Measurements from ENCODE around the gene MEP1A. TPM values are rescaled to one million over a fixed set of nuclear protein-coding genes. Genes with fewer than 3 reads are reported as not detected.

The MEP1A gene
- total and polyA plus RNA-seq, 2 of the 13 experiments (the other 11 are each of a cell fraction or from before 2014, with no cell fraction given): 0.24 to 0.83 TPM

DNA sequence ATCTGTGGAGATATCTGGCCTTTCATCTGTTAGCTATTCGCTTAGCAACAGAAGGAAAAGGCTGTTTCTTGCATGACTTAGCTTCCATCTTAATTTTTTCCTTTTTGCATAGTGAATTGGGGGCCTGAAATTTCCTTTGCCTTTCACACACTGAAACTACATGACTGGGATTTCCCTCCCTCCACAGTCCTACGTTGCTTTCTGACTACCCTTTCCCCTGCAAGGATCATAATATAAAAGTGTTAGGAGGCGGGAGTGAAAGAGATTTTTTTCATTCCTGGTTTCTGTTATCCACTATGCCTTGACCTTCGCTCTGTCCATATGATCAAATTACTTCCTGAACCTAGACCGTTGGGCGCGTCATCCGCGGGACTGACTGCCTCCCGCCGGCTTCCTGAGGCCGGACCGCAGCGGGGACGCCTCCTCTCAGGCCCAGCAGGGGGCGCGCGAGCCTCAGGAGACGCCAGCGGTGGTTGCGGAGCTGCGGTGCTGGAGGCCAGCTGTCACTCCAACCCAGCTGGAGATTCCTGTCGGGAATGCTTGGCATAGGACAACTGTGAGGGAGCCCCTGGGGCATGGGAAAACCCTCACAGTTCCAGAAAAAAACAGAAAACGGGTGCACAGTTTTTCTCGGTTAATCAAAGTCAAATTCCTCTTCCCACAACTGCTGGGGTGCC, 55.6 kb downstream of the MEP1A start:
- WGBS (ENCODE audit: low lambda C conversion rate): 6% methylated on average over 25 of the region's 25 CpGs
- Histone ChIP-seq H3K4me2 (ENCODE audit: low read depth, low read length) (peak overlapping the region; percentile 64), H3K79me2 (ENCODE audit: insufficient read depth, low read length) (no peaks in the 10 kb centered on the region), H3K27me3 (ENCODE audit: control insufficient read depth in 1 of 2, insufficient read depth in 2 of 2, low read length in 2 of 2) (peaks cover 0 to 10% of the 10 kb centered on the region in 2 experiments; a peak in 1 of 5 replicates), H3K9ac (ENCODE audit: insufficient read depth, low read depth, low read length) (no peak overlapping the region), H3K4me3 (replicated peaks in 1 of 3; ENCODE audit: insufficient read depth in 1 of 3, low read depth in 2 of 3, low read length in 3 of 3) (peak overlapping the region; percentile 3 to 19 (median 6); a peak in 2 of 6 replicates), H3K4me1 (ENCODE audit: insufficient read depth, low read length) (peaks cover 9% of the 10 kb centered on the region), H3K36me3 (replicated peaks in 1 of 2; ENCODE audit: control insufficient read depth in 1 of 2, insufficient read depth in 2 of 2, low read length in 2 of 2) (no peaks in the 10 kb centered on the region), H4K20me1 (ENCODE audit: insufficient read depth, low read length) (no peaks in the 10 kb centered on the region), H3K9me3 (ENCODE audit: low read length) (peaks cover 4% of the 10 kb centered on the region; the same call in 1 of the 2 replicates), H3K27ac (ENCODE audit: extremely low read length, insufficient read depth, low read length) (no peak overlapping the region), H2AFZ (ENCODE audit: low read length) (no peak overlapping the region)
- in situ Hi-C loops (cut with HindIII; ENCODE audit: extremely low pct_ligation_motif_present, low pct_unique_long_range_greater_than_20kb): no loop called here
- FAIRE-seq: peak; percentile 80
- ChIA-PET POLR2A (interaction anchor here (1.0 to 1.4 kb wide), 2 partner anchors 228 to 629 kb away, joined by 3 to 4 read pairs; partner anchors contain the start of gene CD2AP), CTCF (ENCODE audit: low intra/inter-chr PET ratio, low total read pairs) (interaction anchor here (1.5 to 1.6 kb wide), 3 partner anchors 142 to 461 kb away, joined by 7 to 12 read pairs (median 9); partner anchors contain the start of gene TNFRSF21)
- intact Hi-C loops (cut with micrococcal nuclease; ENCODE audit: unreplicated experiment): loop anchor here (1.0 to 5.0 kb wide), 5 partner anchors 142 to 461 kb away; no protein-coding TSS in a partner anchor
- no TSS peak for BruUV-seq (replicated peaks)
- ATAC-seq: peak; percentile 100
- peak; percentile 71 for DNase-seq (ENCODE audit: low spot score)
- TF ChIP-seq, protein P1, sequence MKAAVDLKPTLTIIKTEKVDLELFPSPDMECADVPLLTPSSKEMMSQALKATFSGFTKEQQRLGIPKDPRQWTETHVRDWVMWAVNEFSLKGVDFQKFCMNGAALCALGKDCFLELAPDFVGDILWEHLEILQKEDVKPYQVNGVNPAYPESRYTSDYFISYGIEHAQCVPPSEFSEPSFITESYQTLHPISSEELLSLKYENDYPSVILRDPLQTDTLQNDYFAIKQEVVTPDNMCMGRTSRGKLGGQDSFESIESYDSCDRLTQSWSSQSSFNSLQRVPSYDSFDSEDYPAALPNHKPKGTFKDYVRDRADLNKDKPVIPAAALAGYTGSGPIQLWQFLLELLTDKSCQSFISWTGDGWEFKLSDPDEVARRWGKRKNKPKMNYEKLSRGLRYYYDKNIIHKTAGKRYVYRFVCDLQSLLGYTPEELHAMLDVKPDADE (CRISPR knock-in tag; IDR thresholded peaks at IDR 0.05): no peak
- 0 out of 2 replicates have a peak, but pooled peaks have one; percentile 49 for TF ChIP-seq ZNF614 (CRISPR knock-in tag; IDR thresholded peaks at IDR 0.05; ENCODE audit: borderline replicate concordance)
- TF ChIP-seq, protein P2, sequence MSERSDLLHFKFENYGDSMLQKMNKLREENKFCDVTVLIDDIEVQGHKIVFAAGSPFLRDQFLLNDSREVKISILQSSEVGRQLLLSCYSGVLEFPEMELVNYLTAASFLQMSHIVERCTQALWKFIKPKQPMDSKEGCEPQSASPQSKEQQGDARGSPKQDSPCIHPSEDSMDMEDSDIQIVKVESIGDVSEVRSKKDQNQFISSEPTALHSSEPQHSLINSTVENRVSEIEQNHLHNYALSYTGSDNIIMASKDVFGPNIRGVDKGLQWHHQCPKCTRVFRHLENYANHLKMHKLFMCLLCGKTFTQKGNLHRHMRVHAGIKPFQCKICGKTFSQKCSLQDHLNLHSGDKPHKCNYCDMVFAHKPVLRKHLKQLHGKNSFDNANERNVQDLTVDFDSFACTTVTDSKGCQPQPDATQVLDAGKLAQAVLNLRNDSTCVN (CRISPR knock-in tag; IDR thresholded peaks at IDR 0.05; ENCODE audit: borderline replicate concordance): 0 out of 2 replicates have a peak, but pooled peaks have one; percentile 64
- TF ChIP-seq, protein P3, sequence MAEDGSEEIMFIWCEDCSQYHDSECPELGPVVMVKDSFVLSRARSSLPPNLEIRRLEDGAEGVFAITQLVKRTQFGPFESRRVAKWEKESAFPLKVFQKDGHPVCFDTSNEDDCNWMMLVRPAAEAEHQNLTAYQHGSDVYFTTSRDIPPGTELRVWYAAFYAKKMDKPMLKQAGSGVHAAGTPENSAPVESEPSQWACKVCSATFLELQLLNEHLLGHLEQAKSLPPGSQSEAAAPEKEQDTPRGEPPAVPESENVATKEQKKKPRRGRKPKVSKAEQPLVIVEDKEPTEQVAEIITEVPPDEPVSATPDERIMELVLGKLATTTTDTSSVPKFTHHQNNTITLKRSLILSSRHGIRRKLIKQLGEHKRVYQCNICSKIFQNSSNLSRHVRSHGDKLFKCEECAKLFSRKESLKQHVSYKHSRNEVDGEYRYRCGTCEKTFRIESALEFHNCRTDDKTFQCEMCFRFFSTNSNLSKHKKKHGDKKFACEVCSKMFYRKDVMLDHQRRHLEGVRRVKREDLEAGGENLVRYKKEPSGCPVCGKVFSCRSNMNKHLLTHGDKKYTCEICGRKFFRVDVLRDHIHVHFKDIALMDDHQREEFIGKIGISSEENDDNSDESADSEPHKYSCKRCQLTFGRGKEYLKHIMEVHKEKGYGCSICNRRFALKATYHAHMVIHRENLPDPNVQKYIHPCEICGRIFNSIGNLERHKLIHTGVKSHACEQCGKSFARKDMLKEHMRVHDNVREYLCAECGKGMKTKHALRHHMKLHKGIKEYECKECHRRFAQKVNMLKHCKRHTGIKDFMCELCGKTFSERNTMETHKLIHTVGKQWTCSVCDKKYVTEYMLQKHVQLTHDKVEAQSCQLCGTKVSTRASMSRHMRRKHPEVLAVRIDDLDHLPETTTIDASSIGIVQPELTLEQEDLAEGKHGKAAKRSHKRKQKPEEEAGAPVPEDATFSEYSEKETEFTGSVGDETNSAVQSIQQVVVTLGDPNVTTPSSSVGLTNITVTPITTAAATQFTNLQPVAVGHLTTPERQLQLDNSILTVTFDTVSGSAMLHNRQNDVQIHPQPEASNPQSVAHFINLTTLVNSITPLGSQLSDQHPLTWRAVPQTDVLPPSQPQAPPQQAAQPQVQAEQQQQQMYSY (CRISPR knock-in tag; IDR thresholded peaks at IDR 0.05): no peak
- TF ChIP-seq, protein P4, sequence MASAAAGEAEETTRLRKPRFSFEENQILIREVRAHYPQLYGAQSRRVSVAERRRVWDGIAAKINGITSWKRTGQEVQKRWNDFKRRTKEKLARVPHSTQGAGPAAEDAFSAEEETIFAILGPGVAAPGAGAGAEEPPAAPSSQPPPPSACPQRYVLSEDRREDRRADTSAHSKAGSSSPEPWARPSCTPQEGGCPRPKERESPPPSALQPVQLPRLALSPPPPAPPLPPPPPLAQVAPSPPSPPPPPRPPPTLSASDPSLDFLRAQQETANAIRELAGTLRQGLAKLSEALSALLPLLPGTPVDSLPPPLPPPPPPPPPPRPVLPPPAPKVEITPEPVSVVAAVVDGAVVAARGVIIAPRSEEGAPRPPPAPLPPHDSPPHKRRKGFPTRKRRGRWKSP (CRISPR knock-in tag; IDR thresholded peaks at IDR 0.05): no peak
- TF ChIP-seq, protein P5, sequence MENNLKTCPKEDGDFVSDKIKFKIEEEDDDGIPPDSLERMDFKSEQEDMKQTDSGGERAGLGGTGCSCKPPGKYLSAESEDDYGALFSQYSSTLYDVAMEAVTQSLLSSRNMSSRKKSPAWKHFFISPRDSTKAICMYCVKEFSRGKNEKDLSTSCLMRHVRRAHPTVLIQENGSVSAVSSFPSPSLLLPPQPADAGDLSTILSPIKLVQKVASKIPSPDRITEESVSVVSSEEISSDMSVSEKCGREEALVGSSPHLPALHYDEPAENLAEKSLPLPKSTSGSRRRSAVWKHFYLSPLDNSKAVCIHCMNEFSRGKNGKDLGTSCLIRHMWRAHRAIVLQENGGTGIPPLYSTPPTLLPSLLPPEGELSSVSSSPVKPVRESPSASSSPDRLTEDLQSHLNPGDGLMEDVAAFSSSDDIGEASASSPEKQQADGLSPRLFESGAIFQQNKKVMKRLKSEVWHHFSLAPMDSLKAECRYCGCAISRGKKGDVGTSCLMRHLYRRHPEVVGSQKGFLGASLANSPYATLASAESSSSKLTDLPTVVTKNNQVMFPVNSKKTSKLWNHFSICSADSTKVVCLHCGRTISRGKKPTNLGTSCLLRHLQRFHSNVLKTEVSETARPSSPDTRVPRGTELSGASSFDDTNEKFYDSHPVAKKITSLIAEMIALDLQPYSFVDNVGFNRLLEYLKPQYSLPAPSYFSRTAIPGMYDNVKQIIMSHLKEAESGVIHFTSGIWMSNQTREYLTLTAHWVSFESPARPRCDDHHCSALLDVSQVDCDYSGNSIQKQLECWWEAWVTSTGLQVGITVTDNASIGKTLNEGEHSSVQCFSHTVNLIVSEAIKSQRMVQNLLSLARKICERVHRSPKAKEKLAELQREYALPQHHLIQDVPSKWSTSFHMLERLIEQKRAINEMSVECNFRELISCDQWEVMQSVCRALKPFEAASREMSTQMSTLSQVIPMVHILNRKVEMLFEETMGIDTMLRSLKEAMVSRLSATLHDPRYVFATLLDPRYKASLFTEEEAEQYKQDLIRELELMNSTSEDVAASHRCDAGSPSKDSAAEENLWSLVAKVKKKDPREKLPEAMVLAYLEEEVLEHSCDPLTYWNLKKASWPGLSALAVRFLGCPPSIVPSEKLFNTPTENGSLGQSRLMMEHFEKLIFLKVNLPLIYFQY (CRISPR knock-in tag; IDR thresholded peaks at IDR 0.05; ENCODE audit: borderline replicate concordance): no peak
- no peak for TF ChIP-seq GTF3A (CRISPR knock-in tag; conservative IDR thresholded peaks at IDR 0.05)
- TF ChIP-seq NAIF1 (CRISPR knock-in tag; IDR thresholded peaks at IDR 0.05; ENCODE audit: borderline replicate concordance): no peak
- no peak for TF ChIP-seq ZNF558 (CRISPR knock-in tag; IDR thresholded peaks at IDR 0.05; ENCODE audit: borderline replicate concordance)
- TF ChIP-seq NFIC (IDR thresholded peaks at IDR 0.05; ENCODE audit: low read length): no peak

Data from HepG2 (cell line).